ENCODE measurements around the gene OSER1.
A peak's percentile ranks its signal among the peaks of the same experiment; 100 is the strongest.

Gene OSER1

GRCh38 chr20:44223721-44224120, 13.2 kb upstream of the OSER1 start:
- no peak for DNase-seq

GRCh38 chr20:44222633-44223368, 12.2 kb upstream of the OSER1 start:
- DNase-seq, result no peak

DNA sequence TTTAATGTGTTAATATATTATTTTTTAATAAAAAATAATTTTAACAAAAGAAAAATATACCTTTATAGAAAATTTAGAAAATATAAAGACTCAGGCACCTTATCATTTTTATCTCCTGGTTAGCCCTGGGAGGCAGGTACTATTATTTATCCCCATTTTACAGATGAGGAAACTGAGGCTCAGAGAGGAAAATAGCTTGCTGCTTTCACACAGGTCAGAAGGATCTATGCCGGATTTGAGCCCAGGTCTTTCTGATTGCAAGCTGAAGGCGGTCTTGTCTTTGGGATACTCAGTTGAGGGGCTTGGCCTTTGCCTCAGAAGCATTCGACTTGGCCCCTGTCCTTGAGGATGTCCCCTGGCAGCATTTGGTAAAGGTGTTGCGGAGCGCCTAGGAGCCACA, 11.5 kb upstream of the OSER1 start:
- no peak for DNase-seq

DNA sequence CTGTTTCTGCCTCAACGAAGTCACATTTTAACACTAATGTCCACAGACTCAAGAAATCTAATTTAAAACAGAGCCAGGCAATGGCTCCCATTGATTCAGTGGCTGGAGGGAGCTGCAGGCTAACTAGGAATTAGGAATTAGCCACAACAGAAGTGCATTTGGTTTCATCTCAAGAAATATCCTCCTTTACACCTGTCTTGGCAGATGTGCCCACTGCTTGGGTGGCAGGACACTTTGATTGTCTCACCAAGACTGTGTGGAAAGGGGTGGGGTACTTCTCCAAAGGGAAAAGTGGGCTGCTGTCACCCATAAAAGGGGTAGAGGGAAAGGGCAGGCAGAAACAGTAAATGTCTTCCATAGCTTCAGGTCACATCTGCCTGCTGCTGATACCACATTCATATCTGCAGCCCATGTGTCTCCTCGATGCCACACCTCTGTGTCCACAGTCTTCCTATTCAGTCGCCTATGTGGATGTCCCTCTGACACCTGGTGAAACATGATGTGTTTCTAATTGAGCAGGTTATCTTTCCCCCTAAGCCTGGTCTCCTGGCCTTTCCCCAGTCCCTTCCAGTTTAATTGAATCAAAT, 10.9 kb upstream of the OSER1 start:
- peak; percentile 63 for DNase-seq

- DNase-seq, result no peak
Measured at GRCh38 chr20:44219791-44220190, 9.2 kb upstream of the OSER1 start.

DNA sequence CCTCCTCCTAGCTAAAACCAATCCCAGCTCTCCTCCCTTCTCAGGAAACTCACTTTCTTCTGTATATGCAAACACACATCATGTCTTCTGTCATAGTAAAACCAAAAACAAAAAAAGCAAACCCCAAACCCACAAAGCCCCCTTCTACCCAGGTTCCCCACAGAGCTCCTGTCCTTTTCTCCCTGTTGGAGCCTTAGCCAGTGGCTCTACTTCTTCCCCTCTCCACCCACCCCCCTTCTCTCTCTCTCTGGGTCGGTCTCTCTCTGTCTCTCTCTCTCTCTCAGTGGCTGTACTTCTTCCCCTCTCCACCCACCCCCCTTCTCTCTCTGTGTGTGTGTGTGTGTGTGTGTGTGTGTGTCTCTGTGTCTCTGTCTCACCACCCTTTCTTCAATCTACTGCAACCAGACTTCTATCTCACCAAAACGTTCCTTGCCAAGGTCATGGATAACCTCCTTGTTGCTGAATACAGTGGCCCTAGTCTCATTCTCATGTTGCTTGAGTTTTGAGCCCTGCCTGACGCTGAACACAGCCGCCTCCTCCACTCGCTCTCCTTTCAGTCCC, 8.7 kb upstream of the OSER1 start:
- DNase-seq, result peak; percentile 78

- DNase-seq, result peak; percentile 39
Measured at GRCh38 chr20:44218446-44218845, 7.9 kb upstream of the OSER1 start.

- peak; percentile 90 for DNase-seq
Measured at GRCh38 chr20:44217342-44218092, 6.9 kb upstream of the OSER1 start.

- DNase-seq, result peak; percentile 91
Measured at GRCh38 chr20:44215125-44215524, 4.6 kb upstream of the OSER1 start.

DNA sequence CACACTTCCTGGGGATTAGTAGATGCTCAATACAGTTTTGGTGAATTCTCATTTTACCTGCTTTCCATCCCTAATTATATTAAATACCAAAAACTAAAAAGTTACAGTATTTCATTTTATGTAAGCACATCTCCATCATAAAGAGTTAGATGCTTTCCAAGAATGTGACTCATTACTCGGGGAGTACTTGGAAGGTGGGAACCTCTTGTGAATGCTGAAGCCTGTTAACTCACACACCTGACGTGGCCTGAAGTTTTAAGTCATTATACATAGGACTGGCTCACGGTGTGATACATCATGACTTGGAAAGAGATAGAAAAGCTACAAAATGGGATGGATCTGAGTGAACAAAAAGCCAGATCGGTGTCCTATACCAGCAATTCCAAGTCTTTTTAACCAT, 2.2 kb upstream of the OSER1 start:
- no peak for DNase-seq

DNA sequence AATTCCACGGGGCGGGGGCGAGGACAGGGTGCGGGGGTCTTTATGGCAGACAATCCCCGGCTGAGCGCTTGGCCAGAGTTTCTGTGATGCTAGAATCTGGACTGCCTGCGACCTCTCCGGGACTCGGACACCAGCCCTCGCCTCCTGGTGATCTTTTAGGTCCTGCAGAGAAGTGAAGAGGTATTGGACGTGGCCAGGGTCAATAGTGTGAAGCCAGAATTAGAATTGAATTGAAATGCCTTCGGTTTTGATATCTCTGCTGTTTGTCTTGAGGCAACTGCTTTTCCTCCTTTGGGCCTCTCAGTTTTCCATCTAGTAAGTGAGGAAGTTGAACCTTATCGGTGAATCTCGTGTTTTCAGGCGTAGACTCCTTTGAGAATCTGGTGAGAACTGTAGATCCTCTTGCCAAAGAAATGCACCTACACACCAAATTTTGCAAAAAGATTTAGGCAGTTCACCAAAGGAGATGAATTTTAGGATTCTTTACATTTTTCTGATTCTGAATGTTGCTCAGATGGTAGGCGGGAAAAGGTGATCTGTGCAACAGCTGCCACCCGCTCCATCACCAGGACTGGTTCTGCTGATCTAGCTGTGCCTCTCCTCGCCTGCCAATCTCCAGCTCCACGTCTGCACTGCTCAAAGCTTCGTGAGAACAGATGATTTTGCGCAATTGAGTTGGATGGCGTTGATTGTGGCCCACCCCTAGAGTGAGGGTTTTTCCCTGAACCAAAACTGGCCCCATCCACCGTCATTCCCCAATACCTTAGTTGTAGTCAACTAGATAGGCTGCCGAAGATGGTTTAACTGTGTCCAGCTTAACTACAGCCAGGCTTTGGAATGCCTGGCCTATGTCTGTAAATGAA, 837 bp upstream of the OSER1 start:
- peak; percentile 42 for DNase-seq

GRCh38 chr20:44209686-44210405, 725 bp downstream of the OSER1 start:
- DNase-seq, result peak; percentile 59

GRCh38 chr20:44208770-44209169, 1.8 kb downstream of the OSER1 start:
- DNase-seq, result peak; percentile 54

GRCh38 chr20:44208165-44208564, 2.4 kb downstream of the OSER1 start:
- DNase-seq, result no peak

DNA sequence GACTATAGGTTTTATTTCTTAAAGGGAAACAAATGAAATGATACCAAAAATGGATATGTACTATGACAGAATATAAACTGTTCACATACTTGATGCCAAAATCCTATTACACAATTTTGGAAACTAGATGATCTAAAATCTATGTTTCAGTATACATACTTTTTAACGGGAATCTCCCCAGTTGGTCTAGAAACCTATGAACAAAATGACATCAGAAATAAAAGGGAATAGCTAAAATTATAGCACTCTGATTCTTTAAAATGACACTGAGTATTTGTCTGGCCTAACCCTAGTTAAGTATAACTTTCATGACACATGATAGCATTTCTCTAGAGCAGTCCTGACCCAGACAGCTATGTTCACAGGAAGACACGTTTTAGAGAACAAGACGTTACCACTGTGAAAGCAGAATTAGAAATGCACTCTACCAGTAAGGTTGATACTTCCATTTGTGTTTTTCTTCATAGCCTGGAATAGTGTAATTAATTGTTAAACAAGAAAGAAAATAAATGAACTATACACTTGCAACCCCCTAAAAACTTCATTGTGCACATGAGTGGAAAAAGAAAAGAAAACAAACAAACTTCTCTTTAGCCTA, 3.3 kb downstream of the OSER1 start:
- no peak for DNase-seq

- DNase-seq, result no peak
Measured at GRCh38 chr20:44206132-44206531, 4.4 kb downstream of the OSER1 start.

DNA sequence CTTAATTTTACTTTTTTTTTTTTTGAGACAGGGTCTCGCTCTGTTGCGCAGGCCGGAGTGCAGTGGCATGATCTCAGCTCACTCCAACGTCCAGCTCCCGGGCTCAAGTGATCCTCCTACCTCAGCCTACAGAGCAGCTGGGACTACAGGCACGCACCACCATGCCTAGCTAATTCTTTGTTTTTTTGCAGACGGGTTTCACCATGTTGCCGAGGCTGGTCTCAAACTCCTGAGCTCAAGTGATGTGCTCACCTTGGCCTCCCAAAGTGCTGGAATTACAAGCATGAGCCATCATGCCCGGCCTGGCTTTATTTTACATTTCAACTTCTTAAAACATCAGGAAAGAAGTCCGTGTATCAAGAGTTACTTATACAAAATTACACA, 5.7 kb downstream of the OSER1 start:
- DNase-seq, result no peak

- DNase-seq, result peak; percentile 49
Measured at GRCh38 chr20:44204156-44204831, 6.3 kb downstream of the OSER1 start.

DNA sequence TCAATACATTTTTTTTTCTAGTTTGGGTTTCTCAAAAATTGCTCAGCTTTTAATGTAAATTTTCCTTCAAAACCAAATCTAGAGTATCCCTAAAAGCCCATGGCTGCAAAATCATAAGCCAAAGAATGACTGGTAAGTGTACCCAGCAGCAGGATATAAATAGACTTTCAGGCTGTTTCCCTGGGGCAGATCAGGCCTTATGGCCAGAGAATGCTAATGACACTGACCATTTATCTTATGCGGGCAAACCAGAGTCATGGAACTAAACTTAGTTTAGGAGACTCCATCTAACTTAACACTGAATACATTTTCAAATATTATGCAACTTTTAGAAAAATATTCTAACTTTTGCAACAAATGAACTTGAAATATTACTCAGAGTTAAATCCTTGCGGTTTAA, 7.4 kb downstream of the OSER1 start:
- DNase-seq, result no peak

DNA sequence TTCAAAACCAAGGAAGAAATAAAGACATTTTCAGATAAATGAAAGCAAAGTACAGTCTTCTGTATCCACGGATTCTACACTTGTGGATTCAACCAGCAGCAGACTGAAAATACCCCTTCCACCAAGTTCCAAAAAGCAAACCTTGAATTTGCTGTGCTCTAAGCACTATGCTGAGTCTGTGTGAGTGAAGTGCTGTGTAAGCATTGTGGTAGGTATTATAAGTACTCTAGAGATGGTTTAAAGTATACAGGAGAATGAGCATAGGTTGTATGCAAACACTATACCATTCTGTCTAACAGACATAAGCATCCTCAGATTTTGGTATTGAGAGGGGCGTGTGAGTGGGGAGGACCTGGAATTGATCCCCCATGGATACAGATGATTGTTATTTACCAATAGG, 9.6 kb downstream of the OSER1 start:
- no peak for DNase-seq

DNA sequence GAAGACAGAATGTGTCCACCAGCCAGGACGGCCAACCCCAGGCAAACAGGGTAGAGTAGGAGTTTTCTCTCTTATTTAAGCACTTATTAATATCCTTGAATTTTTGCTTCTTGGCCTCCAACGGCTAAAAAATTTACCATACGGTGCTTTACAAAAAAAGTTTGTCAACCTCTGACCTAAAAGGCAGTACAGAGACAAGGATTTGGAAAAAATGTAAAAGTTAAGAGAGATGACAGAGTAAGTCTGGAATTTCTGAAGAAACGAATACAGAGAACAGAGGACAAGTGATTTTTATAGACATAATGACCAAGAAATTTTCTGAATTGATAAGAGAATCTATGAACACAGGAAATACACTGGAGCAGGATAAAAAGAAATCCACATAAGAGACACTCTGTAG, 10.2 kb downstream of the OSER1 start:
- no peak for DNase-seq
